GM12801 (cell line): ENCODE results near the gene RIN2.

Experiments
- TF ChIP-seq, protein P1 (sequence below): IDR thresholded peaks from one replicate; pipeline ENCODE4 v1.5.1; 2011; ENCODE audit warnings: control low read depth; ENCODE audit not compliant: insufficient read length; ENCODE audit errors: extremely low read depth

The RIN2 gene

GRCh38 chr20:19802492-19803158 lies 44.6 kb downstream of the RIN2 start:
- TF ChIP-seq, protein P1, sequence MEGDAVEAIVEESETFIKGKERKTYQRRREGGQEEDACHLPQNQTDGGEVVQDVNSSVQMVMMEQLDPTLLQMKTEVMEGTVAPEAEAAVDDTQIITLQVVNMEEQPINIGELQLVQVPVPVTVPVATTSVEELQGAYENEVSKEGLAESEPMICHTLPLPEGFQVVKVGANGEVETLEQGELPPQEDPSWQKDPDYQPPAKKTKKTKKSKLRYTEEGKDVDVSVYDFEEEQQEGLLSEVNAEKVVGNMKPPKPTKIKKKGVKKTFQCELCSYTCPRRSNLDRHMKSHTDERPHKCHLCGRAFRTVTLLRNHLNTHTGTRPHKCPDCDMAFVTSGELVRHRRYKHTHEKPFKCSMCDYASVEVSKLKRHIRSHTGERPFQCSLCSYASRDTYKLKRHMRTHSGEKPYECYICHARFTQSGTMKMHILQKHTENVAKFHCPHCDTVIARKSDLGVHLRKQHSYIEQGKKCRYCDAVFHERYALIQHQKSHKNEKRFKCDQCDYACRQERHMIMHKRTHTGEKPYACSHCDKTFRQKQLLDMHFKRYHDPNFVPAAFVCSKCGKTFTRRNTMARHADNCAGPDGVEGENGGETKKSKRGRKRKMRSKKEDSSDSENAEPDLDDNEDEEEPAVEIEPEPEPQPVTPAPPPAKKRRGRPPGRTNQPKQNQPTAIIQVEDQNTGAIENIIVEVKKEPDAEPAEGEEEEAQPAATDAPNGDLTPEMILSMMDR = no peak

GRCh38 chr20:19806806-19807190 lies 48.7 kb downstream of the RIN2 start:
- TF ChIP-seq, protein P1 = no peak

DNA sequence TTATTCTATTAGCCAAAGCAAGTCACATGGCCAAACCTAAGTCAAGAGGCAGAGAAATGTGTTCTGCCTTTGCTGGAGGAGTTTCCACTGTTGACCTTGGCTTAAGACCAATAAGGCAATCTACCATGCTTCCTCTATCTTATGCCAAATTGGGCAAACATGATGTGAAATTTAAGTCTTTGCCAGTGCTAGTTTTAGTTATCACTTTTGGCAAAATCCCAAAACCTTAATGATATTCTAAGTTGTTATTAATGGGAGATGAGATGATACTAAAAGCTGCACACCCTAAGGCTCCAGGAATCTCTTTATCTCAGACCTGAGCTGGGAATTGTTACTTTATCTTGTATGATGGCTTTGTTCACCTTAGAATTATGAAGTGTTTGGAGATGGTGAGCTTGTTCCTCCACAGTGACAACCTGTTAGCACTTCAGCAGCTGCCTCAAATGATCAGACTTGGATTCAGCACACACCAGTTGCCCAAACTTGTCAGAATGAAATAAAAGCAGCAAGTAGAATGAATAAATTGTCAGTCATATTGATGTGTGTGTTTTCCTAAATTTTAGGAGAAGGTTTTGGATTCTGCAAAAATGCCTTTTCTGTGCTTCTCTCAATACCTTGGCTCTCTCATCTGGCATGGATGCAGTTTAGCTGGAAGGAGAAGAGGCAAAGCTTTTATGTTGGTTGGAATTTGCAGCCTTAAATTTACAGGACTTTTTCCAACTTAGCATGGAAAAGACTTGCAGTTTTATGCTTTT lies 49.3 kb downstream of the RIN2 start:
- TF ChIP-seq, protein P1 = no peak
